ENCODE measurements around the gene PLCD3.

Gene PLCD3

GRCh38 chr17:45123076-45123770 is 9.1 kb downstream of the PLCD3 start:
- Histone ChIP-seq H3K27me3 (replicated peaks; ENCODE audit: insufficient read depth, low read length) (0 out of 2 replicates have a peak, but pooled peaks cover 6% of the 10 kb centered on the region), H3F3A (ENCODE audit: insufficient read depth, low read length) (no peaks in the 10 kb centered on the region), H4K20me1 (ENCODE audit: insufficient read depth, low read length) (no peaks in the 10 kb centered on the region), H3K36me3 (replicated peaks; ENCODE audit: insufficient read depth, low read length) (no peaks in the 10 kb centered on the region), H3K4me1 (ENCODE audit: low read length) (no peaks in the 10 kb centered on the region), H3K9me3 (replicated peaks; ENCODE audit: insufficient read depth, low read length) (no peaks in the 10 kb centered on the region), H3K79me2 (ENCODE audit: low read length) (no peaks in the 10 kb centered on the region), H3K4me2 (ENCODE audit: low read depth, low read length) (no peak overlapping the region), H3K9ac (ENCODE audit: low read length) (no peak overlapping the region), H3K27ac (ENCODE audit: low read length) (no peak overlapping the region), H3K9me2 (replicated peaks; ENCODE audit: insufficient read depth, low read length) (no peaks in the 10 kb centered on the region), H3K4me3 (ENCODE audit: low read length) (no peak overlapping the region), H2AFZ (ENCODE audit: low read length) (no peak overlapping the region)
- DNase-seq, result no peak
- no peak for TF ChIP-seq EZH2phosphoT487 (IDR thresholded peaks at IDR 0.05; ENCODE audit: low read length)

- Histone ChIP-seq H4K20me1 (ENCODE audit: insufficient read depth, low read length) (no peaks in the 10 kb centered on the region), H3K36me3 (replicated peaks; ENCODE audit: insufficient read depth, low read length) (no peaks in the 10 kb centered on the region), H3K9ac (ENCODE audit: low read length) (no peak overlapping the region), H3K27ac (ENCODE audit: low read length) (no peak overlapping the region), H2AFZ (ENCODE audit: low read length) (no peak overlapping the region), H3K4me2 (ENCODE audit: low read depth, low read length) (no peak overlapping the region), H3K79me2 (ENCODE audit: low read length) (no peaks in the 10 kb centered on the region), H3K4me1 (ENCODE audit: low read length) (no peaks in the 10 kb centered on the region), H3K27me3 (replicated peaks; ENCODE audit: insufficient read depth, low read length) (peaks cover 6% of the 10 kb centered on the region), H3K4me3 (ENCODE audit: low read length) (no peak overlapping the region), H3K9me3 (replicated peaks; ENCODE audit: insufficient read depth, low read length) (no peaks in the 10 kb centered on the region), H3K9me2 (replicated peaks; ENCODE audit: insufficient read depth, low read length) (no peaks in the 10 kb centered on the region), H3F3A (ENCODE audit: insufficient read depth, low read length) (no peaks in the 10 kb centered on the region)
- TF ChIP-seq EZH2 (optimal IDR thresholded peaks at IDR 0.05; ENCODE audit: low read depth, low read length), result no peak
- DNase-seq, result no peak
Observed at GRCh38 chr17:45121055-45121454, 11.3 kb downstream of the PLCD3 start.

- no peak for DNase-seq
- Histone ChIP-seq H3K4me1 (ENCODE audit: low read length) (no peaks in the 10 kb centered on the region), H3F3A (ENCODE audit: insufficient read depth, low read length) (no peaks in the 10 kb centered on the region), H3K4me2 (ENCODE audit: low read depth, low read length) (no peak overlapping the region), H3K27ac (ENCODE audit: low read length) (no peak overlapping the region), H2AFZ (ENCODE audit: low read length) (no peak overlapping the region), H3K9me2 (replicated peaks; ENCODE audit: insufficient read depth, low read length) (no peaks in the 10 kb centered on the region), H4K20me1 (ENCODE audit: insufficient read depth, low read length) (no peaks in the 10 kb centered on the region), H3K4me3 (ENCODE audit: low read length) (no peak overlapping the region), H3K36me3 (replicated peaks; ENCODE audit: insufficient read depth, low read length) (no peaks in the 10 kb centered on the region), H3K79me2 (ENCODE audit: low read length) (no peaks in the 10 kb centered on the region), H3K27me3 (replicated peaks; ENCODE audit: insufficient read depth, low read length) (peaks cover 6% of the 10 kb centered on the region), H3K9me3 (replicated peaks; ENCODE audit: insufficient read depth, low read length) (no peaks in the 10 kb centered on the region), H3K9ac (ENCODE audit: low read length) (no peak overlapping the region)
- TF ChIP-seq EZH2phosphoT487 (IDR thresholded peaks at IDR 0.05; ENCODE audit: low read length), result no peak
- TF ChIP-seq EZH2 (optimal IDR thresholded peaks at IDR 0.05; ENCODE audit: low read depth, low read length), result no peak
- TF ChIP-seq CTCF (IDR thresholded peaks at IDR 0.05; ENCODE audit: low read length), result no peak
Observed at GRCh38 chr17:45120558-45120957, 11.8 kb downstream of the PLCD3 start.

- Histone ChIP-seq H4K20me1 (ENCODE audit: insufficient read depth, low read length) (no peaks in the 10 kb centered on the region), H3F3A (ENCODE audit: insufficient read depth, low read length) (no peaks in the 10 kb centered on the region), H3K79me2 (ENCODE audit: low read length) (no peaks in the 10 kb centered on the region), H3K4me1 (ENCODE audit: low read length) (no peaks in the 10 kb centered on the region), H3K4me3 (ENCODE audit: low read length) (no peak overlapping the region), H3K9me2 (replicated peaks; ENCODE audit: insufficient read depth, low read length) (no peaks in the 10 kb centered on the region), H3K36me3 (replicated peaks; ENCODE audit: insufficient read depth, low read length) (no peaks in the 10 kb centered on the region), H3K27me3 (replicated peaks; ENCODE audit: insufficient read depth, low read length) (peaks cover 6% of the 10 kb centered on the region), H3K9ac (ENCODE audit: low read length) (no peak overlapping the region), H2AFZ (ENCODE audit: low read length) (no peak overlapping the region), H3K27ac (ENCODE audit: low read length) (no peak overlapping the region), H3K4me2 (ENCODE audit: low read depth, low read length) (no peak overlapping the region), H3K9me3 (replicated peaks; ENCODE audit: insufficient read depth, low read length) (no peaks in the 10 kb centered on the region)
- no peak for DNase-seq
- TF ChIP-seq EZH2 (optimal IDR thresholded peaks at IDR 0.05; ENCODE audit: low read depth, low read length) (no peak), CTCF (IDR thresholded peaks at IDR 0.05; ENCODE audit: low read length) (no peak), EZH2phosphoT487 (IDR thresholded peaks at IDR 0.05; ENCODE audit: low read length) (no peak)
Observed at GRCh38 chr17:45119964-45120363, 12.4 kb downstream of the PLCD3 start.
